Testis (tissue), 2 donors: ENCODE data around the gene ZBTB7A.

Experiments
- CTCF ChIP-seq, 3 experiments: fragments of 450-650 bp in 2 of 3; fragments of 200-600 bp in 1 of 3; sonication (generic) in 1 of 3; IDR thresholded peaks; one replicate each; pipeline ENCODE4 v1.5.1; 2016 to 2019; ENCODE audit warnings: antibody characterized with exemption in 3 of 3, mild to moderate bottlenecking in 2 of 3, moderate library complexity in 1 of 3
- POLR2A ChIP-seq: fragments of 450-650 bp; IDR thresholded peaks from one replicate; pipeline ENCODE4 v1.6.1; 2017; ENCODE audit warnings: antibody characterized with exemption, mild to moderate bottlenecking, moderate library complexity

GRCh38 chr19:4075373-4075772 lies 8.7 kb upstream of the ZBTB7A start:
- TF ChIP-seq CTCF (IDR thresholded peaks at IDR 0.05): no peak
- no peak for TF ChIP-seq POLR2A
